ENCODE measurements around the gene TBCA.

The TBCA gene

DNA sequence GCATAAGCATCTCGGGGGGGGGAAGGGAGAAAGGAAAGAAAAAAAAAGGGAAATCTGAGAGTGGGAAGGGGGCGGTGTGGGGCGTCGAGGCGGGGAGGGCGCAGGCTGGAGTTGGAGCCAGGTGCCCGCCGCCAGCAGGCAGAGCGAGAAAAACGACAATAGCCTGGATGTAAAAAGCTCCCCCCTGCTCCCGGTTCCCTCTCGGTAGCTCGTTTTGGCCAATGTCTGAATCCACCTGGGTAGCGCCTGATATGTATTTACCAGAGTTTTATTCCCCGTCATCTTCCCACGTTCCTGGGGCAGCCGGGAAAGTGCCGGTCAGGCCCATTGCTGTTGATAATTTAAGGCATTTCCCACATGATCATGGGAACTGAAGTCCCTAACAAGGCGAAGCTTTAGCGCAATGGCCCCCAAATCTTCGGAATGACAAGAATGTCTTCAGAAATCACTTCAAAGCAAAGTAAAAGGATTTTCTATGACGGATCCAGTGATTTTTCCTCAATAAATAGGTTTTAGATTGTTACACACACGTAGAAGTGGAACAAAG lies 134.7 kb downstream of the TBCA start:
- no peak for DNase-seq
